ENCODE measurements around the gene SF1.

The SF1 gene

DNA sequence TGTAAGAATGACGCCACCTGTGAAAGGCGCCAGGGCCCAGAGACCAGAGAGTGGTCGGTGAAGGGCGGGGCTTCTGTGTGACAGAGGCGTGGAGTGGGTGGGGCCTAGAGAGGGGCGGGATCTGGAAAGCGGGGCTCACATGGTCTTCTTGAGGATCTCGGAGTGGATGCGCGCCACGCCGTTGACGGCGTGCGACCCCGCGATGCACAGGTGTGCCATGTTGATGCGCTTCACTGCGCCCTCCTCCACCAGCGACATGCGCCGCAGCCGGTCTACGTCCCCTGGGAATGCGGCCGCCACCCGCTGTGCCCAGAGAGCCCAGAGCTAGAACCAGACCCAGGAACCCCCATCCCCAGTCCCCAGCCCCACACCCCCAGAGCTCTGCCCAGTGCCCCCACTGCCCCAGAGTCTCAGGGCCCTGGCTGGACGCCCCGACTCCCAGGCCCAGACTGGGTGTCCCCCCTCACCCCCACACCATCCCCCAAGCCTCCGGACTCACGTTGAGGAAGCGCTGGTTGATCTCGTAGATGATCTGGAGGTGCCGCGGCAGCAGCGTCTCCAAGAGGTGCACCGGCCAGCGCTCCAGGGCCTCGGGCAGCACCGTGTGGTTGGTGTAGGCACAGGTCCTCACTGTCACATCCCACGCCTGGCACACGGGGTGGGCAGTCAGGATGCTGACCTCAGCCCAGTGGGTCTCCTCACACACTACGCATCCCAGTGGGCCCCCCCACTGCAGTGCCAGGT lies 24.8 kb downstream of the SF1 start:
- TF ChIP-seq, protein P1, sequence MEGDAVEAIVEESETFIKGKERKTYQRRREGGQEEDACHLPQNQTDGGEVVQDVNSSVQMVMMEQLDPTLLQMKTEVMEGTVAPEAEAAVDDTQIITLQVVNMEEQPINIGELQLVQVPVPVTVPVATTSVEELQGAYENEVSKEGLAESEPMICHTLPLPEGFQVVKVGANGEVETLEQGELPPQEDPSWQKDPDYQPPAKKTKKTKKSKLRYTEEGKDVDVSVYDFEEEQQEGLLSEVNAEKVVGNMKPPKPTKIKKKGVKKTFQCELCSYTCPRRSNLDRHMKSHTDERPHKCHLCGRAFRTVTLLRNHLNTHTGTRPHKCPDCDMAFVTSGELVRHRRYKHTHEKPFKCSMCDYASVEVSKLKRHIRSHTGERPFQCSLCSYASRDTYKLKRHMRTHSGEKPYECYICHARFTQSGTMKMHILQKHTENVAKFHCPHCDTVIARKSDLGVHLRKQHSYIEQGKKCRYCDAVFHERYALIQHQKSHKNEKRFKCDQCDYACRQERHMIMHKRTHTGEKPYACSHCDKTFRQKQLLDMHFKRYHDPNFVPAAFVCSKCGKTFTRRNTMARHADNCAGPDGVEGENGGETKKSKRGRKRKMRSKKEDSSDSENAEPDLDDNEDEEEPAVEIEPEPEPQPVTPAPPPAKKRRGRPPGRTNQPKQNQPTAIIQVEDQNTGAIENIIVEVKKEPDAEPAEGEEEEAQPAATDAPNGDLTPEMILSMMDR (IDR thresholded peaks at IDR 0.05; ENCODE audit: low read depth, low read length): no peak
- no peak overlapping the region for H3K4me3 ChIP-seq (ENCODE audit: low read depth, low read length)

DNA sequence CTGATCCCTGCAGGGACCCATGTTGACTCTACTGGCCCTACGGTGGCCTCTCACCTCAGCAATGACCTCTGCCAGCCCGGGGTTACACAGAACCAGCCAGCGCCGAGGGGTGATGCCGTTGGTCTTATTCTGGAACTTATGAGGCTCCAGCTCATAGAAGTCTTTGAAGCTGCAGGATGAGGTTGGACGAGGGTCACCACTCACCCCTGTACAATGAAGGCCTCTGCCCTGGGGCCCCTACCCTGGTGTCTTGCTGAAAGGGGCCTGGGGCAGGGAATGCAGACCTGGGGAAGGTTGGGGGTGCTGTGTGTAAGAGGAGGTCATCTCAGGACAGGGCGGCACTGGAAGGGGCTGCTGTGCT lies 25.3 kb downstream of the SF1 start:
- TF ChIP-seq, protein P1 (IDR thresholded peaks at IDR 0.05; ENCODE audit: low read depth, low read length): no peak
- H3K4me3 ChIP-seq (ENCODE audit: low read depth, low read length): no peak overlapping the region

DNA sequence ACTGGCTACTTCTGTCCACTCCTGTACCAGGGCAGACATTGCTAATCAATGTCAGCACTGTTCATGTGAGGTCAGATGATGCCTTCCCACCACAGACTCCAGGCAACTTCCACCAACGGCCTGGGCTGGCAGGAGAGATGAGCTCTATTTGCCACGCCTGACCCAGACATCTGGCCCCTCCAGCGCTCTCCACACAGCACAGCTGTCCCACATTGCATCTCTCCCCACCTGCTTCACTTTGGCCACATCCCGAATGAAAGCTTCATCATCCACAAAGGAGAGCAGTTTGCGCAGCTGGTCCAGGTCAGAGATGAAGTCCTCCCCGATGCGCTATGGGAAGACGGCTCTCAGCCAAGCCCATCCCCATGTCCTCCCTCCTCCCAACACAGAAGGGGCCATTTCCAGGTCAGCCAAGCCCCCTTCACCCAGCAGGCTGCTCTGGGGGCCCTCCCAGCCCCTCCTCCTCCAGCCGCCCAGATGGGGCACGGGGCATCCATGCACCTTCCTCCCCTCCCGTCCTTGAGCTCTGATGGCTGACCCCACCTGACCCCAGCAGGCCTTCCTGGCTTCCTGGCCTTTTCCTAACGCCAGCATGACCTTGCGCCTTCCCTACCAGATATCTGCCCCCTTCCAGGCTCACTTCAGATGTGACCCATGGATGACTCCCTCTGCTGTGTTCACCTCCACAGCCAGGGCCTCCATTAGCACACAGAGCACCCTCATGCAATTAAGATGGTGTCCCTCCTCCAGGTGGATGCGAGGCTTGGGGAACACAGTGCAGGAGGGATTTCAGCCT lies 26.0 kb downstream of the SF1 start:
- H3K4me3 ChIP-seq (ENCODE audit: low read depth, low read length): no peak overlapping the region
- TF ChIP-seq, protein P1 (IDR thresholded peaks at IDR 0.05; ENCODE audit: low read depth, low read length): no peak

DNA sequence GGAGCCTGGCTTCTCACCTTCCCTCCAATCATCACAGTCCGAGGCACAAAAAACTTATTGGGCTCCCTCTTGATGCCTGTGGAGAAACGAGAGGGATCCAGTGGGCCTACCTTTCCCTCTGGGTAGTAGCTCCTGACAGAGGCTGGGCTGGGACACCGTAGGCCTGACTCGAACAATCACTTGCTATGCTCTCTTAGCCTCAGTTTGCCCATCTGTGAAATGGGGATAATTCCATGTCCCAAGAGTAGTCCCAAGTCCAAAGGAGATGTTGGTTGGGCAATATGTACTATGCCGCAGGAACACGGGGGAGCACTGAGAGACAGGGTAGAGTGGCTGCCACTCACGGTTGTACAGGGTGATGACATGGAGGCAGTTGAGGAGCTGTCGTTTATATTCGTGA lies 26.8 kb downstream of the SF1 start:
- TF ChIP-seq, protein P1 (IDR thresholded peaks at IDR 0.05; ENCODE audit: low read depth, low read length): no peak
- H3K4me3 ChIP-seq (ENCODE audit: low read depth, low read length): no peak overlapping the region

DNA sequence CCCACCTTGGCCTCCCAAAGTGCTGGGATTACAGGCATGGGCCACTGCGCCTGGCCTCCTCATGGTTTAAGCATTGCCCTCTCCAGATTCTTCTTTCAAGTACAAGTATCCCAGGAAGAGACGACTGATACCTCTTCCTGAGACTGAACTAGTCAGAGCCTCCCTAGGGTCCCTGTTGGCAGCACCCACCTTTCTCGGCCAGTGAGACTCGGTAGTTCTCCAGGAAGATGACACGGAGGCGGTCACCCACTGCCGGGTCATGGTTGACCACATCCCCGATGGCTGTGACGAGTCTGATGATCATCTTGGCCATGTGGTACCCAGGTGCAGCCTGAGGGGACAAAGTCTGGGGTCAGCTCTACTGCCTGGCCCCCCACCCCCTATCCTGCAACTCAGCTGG lies 27.2 kb downstream of the SF1 start:
- TF ChIP-seq, protein P1 (IDR thresholded peaks at IDR 0.05; ENCODE audit: low read depth, low read length): no peak
- no peak overlapping the region for H3K4me3 ChIP-seq (ENCODE audit: low read depth, low read length)

DNA sequence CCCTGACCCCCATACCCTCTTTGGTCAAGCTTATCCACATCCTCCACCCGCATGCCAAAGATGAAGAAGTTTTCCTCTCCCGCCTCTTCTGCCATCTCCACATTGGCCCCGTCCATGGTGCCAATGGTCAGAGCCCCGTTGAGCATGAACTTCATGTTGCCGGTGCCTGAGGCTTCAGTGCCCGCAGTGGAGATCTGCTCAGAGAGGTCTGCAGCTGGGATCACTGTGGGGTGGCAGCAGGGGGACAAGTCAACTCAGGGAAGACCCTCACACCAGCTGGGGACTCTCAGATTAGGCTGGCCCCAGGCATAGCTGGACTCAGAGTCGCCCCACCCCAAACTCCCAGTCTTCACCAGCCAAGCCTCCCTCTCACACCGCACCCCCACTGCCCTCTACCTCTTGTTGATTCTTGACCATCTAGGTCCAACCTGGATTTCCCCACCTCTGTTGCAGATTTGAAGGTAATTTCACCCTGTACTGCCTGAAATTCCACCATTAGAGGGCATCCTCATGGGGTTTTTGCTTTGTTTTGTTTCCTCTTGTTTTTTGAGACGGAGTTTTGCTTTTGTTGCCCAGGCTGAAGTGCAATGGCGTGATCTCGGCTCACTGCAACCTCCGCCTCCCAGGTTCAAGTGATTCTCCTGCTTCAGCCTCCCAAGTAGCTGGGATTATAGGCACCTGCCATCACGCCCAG lies 27.8 kb downstream of the SF1 start:
- H3K4me3 ChIP-seq (ENCODE audit: low read depth, low read length): no peak overlapping the region
- TF ChIP-seq, protein P1 (IDR thresholded peaks at IDR 0.05; ENCODE audit: low read depth, low read length): no peak
